Endothelial cell of umbilical vein (primary cell): ENCODE data around the gene NR4A1. TPM values are rescaled to one million over a fixed set of nuclear protein-coding genes. Genes with fewer than 3 reads are reported as not detected.

Source experiments
- BruUV-seq: library from RNA; stranded (reverse); fragments of 400-500 nt; replicated peaks from 2 replicates; lab custom pipeline; 2021; lab: Mats Ljungman, UMichigan
- CTCF ChIA-PET: fragments of 300-600, 350-600 bp; sonication (Branson Sonifier 250); formaldehyde crosslinking; loops from one replicate; lab custom pipeline; 2021; ENCODE audit warnings: antibody characterized with exemption, inconsistent platforms; lab: Charles Lee
- POLR2A ChIA-PET: fragments of 300-600, 350-600 bp; sonication (Branson Sonifier 250); formaldehyde crosslinking; loops from one replicate; lab custom pipeline; 2021; ENCODE audit warnings: antibody characterized with exemption, inconsistent platforms; lab: Charles Lee
- DNase-seq: peaks from one replicate; pipeline ENCODE4 v3.0.0-alpha.2; 2011; ENCODE audit warnings: low read depth, low spot score
- FAIRE-seq: peaks from 2 replicates; lab custom pipeline; 2011; peaks lifted over from hg19 to GRCh38; lab: Jason Lieb, UNC
- H2AFZ ChIP-seq: 2 replicates; pipeline ENCODE4 v1.6.0; 2012; ENCODE audit warnings: low read depth, low read length, control low read depth, inconsistent platforms
- H3K27ac ChIP-seq: 2 replicates; pipeline ENCODE4 v1.5.1; 2011; ENCODE audit warnings: low read depth, mild to moderate bottlenecking, control low read depth, low read length, moderate library complexity; ENCODE audit not compliant: insufficient read depth
- H3K27me3 ChIP-seq, 2 experiments: 2 replicates each; pipeline versions ENCODE4 v1.6.0 to v1.6.1; 2011; ENCODE audit warnings: low read length in 2 of 2, mixed read lengths in 1 of 2; ENCODE audit not compliant: control insufficient read depth in 2 of 2, insufficient read depth in 2 of 2
- H3K36me3 ChIP-seq, 2 experiments: 2 replicates in 1 of 2; 3 replicates in 1 of 2; pipeline ENCODE4 v1.5.1; 2011; ENCODE audit warnings: low read length in 2 of 2, mild to moderate bottlenecking in 1 of 2, moderate library complexity in 1 of 2; ENCODE audit not compliant: control insufficient read depth in 2 of 2, insufficient read depth in 2 of 2; ENCODE audit errors: extremely low read depth in 1 of 2
- H3K4me1 ChIP-seq: 3 replicates; pipeline ENCODE4 v1.5.1; 2011; ENCODE audit warnings: mild to moderate bottlenecking, low read length; ENCODE audit not compliant: control insufficient read depth, insufficient read depth; ENCODE audit errors: extremely low read depth
- H3K4me2 ChIP-seq: 2 replicates; pipeline ENCODE4 v1.6.1; 2011; ENCODE audit warnings: low read length, control low read depth, mixed read lengths; ENCODE audit not compliant: insufficient read depth
- H3K4me3 ChIP-seq, 3 experiments: fragments of 200-600 bp in 1 of 3; sonication (generic), shearing (Covaris generic) in 1 of 3; replicated peaks in 1 of 3; 2 replicates each; pipeline ENCODE4 v1.5.1; 2011 to 2016; ENCODE audit warnings: control low read depth in 3 of 3, low read length in 3 of 3, mild to moderate bottlenecking in 2 of 3, inconsistent platforms in 1 of 3, low read depth in 1 of 3, moderate library complexity in 1 of 3; ENCODE audit not compliant: insufficient read depth in 1 of 3
- H3K79me2 ChIP-seq: 2 replicates; pipeline ENCODE4 v1.6.0; 2012; ENCODE audit warnings: low read length, inconsistent platforms; ENCODE audit not compliant: control insufficient read depth, insufficient read depth
- H3K9ac ChIP-seq: replicated peaks from 2 replicates; pipeline ENCODE3; 2011; ENCODE audit warnings: low read length, control low read depth; ENCODE audit not compliant: insufficient read depth; ENCODE audit errors: extremely low read depth
- H3K9me1 ChIP-seq: replicated peaks from 3 replicates; pipeline ENCODE4 v1.6.0; 2011; ENCODE audit warnings: mild to moderate bottlenecking, low read length; ENCODE audit not compliant: control insufficient read depth, insufficient read depth; ENCODE audit errors: extremely low read depth
- H3K9me3 ChIP-seq: replicated peaks from 2 replicates; pipeline ENCODE4 v1.5.1; 2012; ENCODE audit warnings: low read length, inconsistent platforms; ENCODE audit not compliant: control insufficient read depth, insufficient read depth
- H4K20me1 ChIP-seq: replicated peaks from 2 replicates; pipeline ENCODE3; 2011; ENCODE audit warnings: mild to moderate bottlenecking, low read length; ENCODE audit not compliant: control insufficient read depth, insufficient read depth; ENCODE audit errors: extremely low read depth
- CTCF ChIP-seq, 2 donors: IDR thresholded peaks; 1 replicate in 1 of 2; 2 replicates in 1 of 2; pipeline ENCODE4 v1.5.1; 2011; ENCODE audit warnings: low read length in 2 of 2, mild to moderate bottlenecking in 2 of 2, moderate library complexity in 2 of 2, control low read depth in 1 of 2, inconsistent platforms in 1 of 2, low read depth in 1 of 2; ENCODE audit not compliant: insufficient read depth in 1 of 2; ENCODE audit errors: extremely low read depth in 1 of 2
- EZH2 ChIP-seq: IDR thresholded peaks from 2 replicates; pipeline ENCODE4 v1.6.1; 2012; ENCODE audit warnings: borderline replicate concordance, low read depth, mild to moderate bottlenecking, moderate library complexity, low read length, inconsistent platforms; ENCODE audit not compliant: severe bottlenecking
- FOS ChIP-seq: IDR thresholded peaks from 2 replicates; pipeline ENCODE4 v1.6.1; 2011; ENCODE audit warnings: mild to moderate bottlenecking, low read length, moderate library complexity, borderline replicate concordance; ENCODE audit not compliant: insufficient read depth
- GATA2 ChIP-seq: IDR thresholded peaks from 2 replicates; pipeline ENCODE4 v1.7.0; 2011; ENCODE audit warnings: low read depth, mild to moderate bottlenecking, moderate library complexity, mixed read lengths, low read length; ENCODE audit not compliant: insufficient read length, insufficient read depth
- MAX ChIP-seq: IDR thresholded peaks from 2 replicates; pipeline ENCODE4 v1.6.1; 2011; ENCODE audit not compliant: insufficient read depth, insufficient read length
- POLR2A ChIP-seq: IDR thresholded peaks from 2 replicates; pipeline ENCODE4 v1.6.1; 2012; ENCODE audit warnings: low read depth, mild to moderate bottlenecking, control low read depth, low read length
- POLR2AphosphoS5 ChIP-seq: IDR thresholded peaks from 2 replicates; pipeline ENCODE4 v1.6.1; 2012; ENCODE audit warnings: low read depth, mild to moderate bottlenecking, control low read depth, low read length, moderate library complexity; ENCODE audit not compliant: insufficient read depth
- dilution Hi-C: fragments of 300-500 bp; cut with MboI; formaldehyde crosslinking; loops from one replicate; pipeline ENCODE4 v1.15.0; 2019; ENCODE audit warnings: low sequenced_read_pairs; ENCODE audit not compliant: extremely low pct_ligation_motif_present
- intact Hi-C: fragments of 100-400 bp; cut with micrococcal nuclease; formaldehyde crosslinking; loops from one replicate; pipeline ENCODE4 v1.10.0; 2022
- polyA plus RNA-seq, 4 experiments: library from polyadenylated mRNA; depleted of rRNA in 3 of 4; stranded (reverse) in 3 of 4; unstranded in 1 of 4; fragments of >200 nt; gene quantifications; 2 replicates each; pipeline versions ENCODE4 v1.2.1 to v1.2.3, GENCODE V29; 2011 to 2012; ENCODE audit warnings: missing spikeins in 1 of 4
- total RNA-seq: library from RNA; stranded (reverse); gene quantifications from 2 replicates; pipeline ENCODE4 v1.2.3, GENCODE V29; 2021

NR4A1 gene
- total and polyA plus RNA-seq, 2 donors (not counting 3 experiments of a cell fraction or from before 2014, with no cell fraction given), result 6.8 to 18.2 TPM

GRCh38 chr12:52049286-52049685 is 2.0 kb upstream of the NR4A1 start:
- Histone ChIP-seq H3K79me2 (no peaks in the 10 kb centered on the region), H3K36me3 (no peaks in the 10 kb centered on the region), H3K27ac (no peak overlapping the region), H3K27me3 (no peaks in the 10 kb centered on the region), H3K9me1 (no peaks in the 10 kb centered on the region), H3K4me2 (no peak overlapping the region), H3K9me3 (no peaks in the 10 kb centered on the region), H2AFZ (no peak overlapping the region), H4K20me1 (no peaks in the 10 kb centered on the region), H3K4me1 (peaks cover 36% of the 10 kb centered on the region), H3K4me3 (no peak overlapping the region), H3K9ac (no peak overlapping the region)
- intact Hi-C loops (no loop called here), dilution Hi-C loops (no loop called here)
- POLR2A ChIA-PET, result no interaction called here
- TF ChIP-seq MAX (no peak), EZH2 (no peak), GATA2 (no peak), CTCF (IDR thresholded peaks at IDR 0.05; ENCODE audit: extremely low read depth in 1 of 2, insufficient read depth in 1 of 2, low read depth in 1 of 2, low read length in 2 of 2) (no peak), FOS (no peak), POLR2A (no peak), POLR2AphosphoS5 (no peak)
- CTCF ChIA-PET, result interaction anchor here (2.5 kb wide), 1 partner anchor 11 kb away, joined by 8 read pairs; no protein-coding TSS in a partner anchor
- no peak for FAIRE-seq
- DNase-seq, result no peak
- BruUV-seq, result no TSS peak
